H9 (cell line): Measurements from ENCODE around the gene ZNF679. TPM values are rescaled to one million over a fixed set of nuclear protein-coding genes. Genes with fewer than 3 reads are reported as not detected.

ENCODE experiments used
- DNase-seq: peaks from one replicate; pipeline ENCODE4 v3.0.0-alpha.2; 2017
- H2AFZ ChIP-seq: one replicate; pipeline ENCODE4 v1.6.1; 2013; ENCODE audit warnings: mild to moderate bottlenecking, low read length, control low read depth, moderate library complexity
- H2AK5ac ChIP-seq: 2 replicates; pipeline ENCODE4 v1.6.1; 2013; ENCODE audit warnings: low read length, control low read depth, mixed read lengths; ENCODE audit not compliant: insufficient read length
- H2BK120ac ChIP-seq: one replicate; pipeline ENCODE4 v1.6.1; 2013; ENCODE audit warnings: low read depth, mild to moderate bottlenecking, low read length, control low read depth, inconsistent platforms; ENCODE audit not compliant: poor library complexity, severe bottlenecking
- H2BK12ac ChIP-seq: 2 replicates; pipeline ENCODE4 v1.6.1; 2013; ENCODE audit warnings: low read length, control low read depth, mixed read lengths, low read depth; ENCODE audit not compliant: insufficient read length
- H2BK15ac ChIP-seq: 2 replicates; pipeline ENCODE4 v1.6.1; 2013; ENCODE audit warnings: low read depth, low read length, control low read depth
- H2BK20ac ChIP-seq: one replicate; pipeline ENCODE4 v1.6.1; 2013; ENCODE audit warnings: low read depth, mild to moderate bottlenecking, low read length, control low read depth, inconsistent platforms; ENCODE audit not compliant: poor library complexity, severe bottlenecking
- H2BK5ac ChIP-seq: 2 replicates; pipeline ENCODE4 v1.6.1; 2013; ENCODE audit warnings: low read length, control low read depth, mixed read lengths; ENCODE audit not compliant: insufficient read length
- H3K14ac ChIP-seq: 2 replicates; pipeline ENCODE4 v1.6.1; 2013; ENCODE audit warnings: low read length, control low read depth; ENCODE audit not compliant: insufficient read depth
- H3K18ac ChIP-seq: 2 replicates; pipeline ENCODE4 v1.6.1; 2013; ENCODE audit warnings: low read depth, mild to moderate bottlenecking, mixed read lengths, low read length, control low read depth; ENCODE audit not compliant: insufficient read length
- H3K23ac ChIP-seq: 2 replicates; pipeline ENCODE4 v1.6.1; 2013; ENCODE audit warnings: low read length, control low read depth, mixed read lengths, low read depth; ENCODE audit not compliant: insufficient read length
- H3K23me2 ChIP-seq: 2 replicates; pipeline ENCODE4 v1.6.1; 2013; ENCODE audit warnings: low read depth, mild to moderate bottlenecking, mixed read lengths, low read length, control low read depth; ENCODE audit not compliant: insufficient read length, poor library complexity, severe bottlenecking
- H3K27ac ChIP-seq: 2 replicates; pipeline ENCODE4 v1.5.1; 2013; ENCODE audit warnings: low read length, control low read depth, mixed read lengths, low read depth; ENCODE audit not compliant: insufficient read length
- H3K27me3 ChIP-seq: 2 replicates; pipeline ENCODE4 v1.6.1; 2013; ENCODE audit warnings: low read length, control low read depth, inconsistent platforms; ENCODE audit not compliant: insufficient read depth
- H3K4ac ChIP-seq: 2 replicates; pipeline ENCODE4 v1.6.1; 2013; ENCODE audit warnings: low read depth, mild to moderate bottlenecking, control low read depth, inconsistent platforms, low read length, moderate library complexity
- H3K4me1 ChIP-seq: 2 replicates; pipeline ENCODE4 v1.6.1; 2013; ENCODE audit warnings: low read length, control low read depth, inconsistent platforms; ENCODE audit not compliant: insufficient read depth
- H3K4me2 ChIP-seq: 2 replicates; pipeline ENCODE4 v1.6.1; 2013; ENCODE audit warnings: low read length, control low read depth, mixed read lengths; ENCODE audit not compliant: insufficient read length, insufficient read depth
- H3K56ac ChIP-seq: 2 replicates; pipeline ENCODE4 v1.6.1; 2013; ENCODE audit warnings: low read depth, mild to moderate bottlenecking, mixed read lengths, low read length, control low read depth; ENCODE audit not compliant: insufficient read length
- H3K79me1 ChIP-seq: 2 replicates; pipeline ENCODE4 v1.6.1; 2013; ENCODE audit warnings: low read depth, mild to moderate bottlenecking, moderate library complexity, low read length, control low read depth, inconsistent platforms; ENCODE audit not compliant: insufficient read depth, poor library complexity, severe bottlenecking
- H3K79me2 ChIP-seq: 2 replicates; pipeline ENCODE4 v1.6.1; 2013; ENCODE audit warnings: low read length, control low read depth, inconsistent platforms; ENCODE audit not compliant: insufficient read depth
- H3K9ac ChIP-seq: 2 replicates; pipeline ENCODE4 v1.6.1; 2013; ENCODE audit warnings: low read length, control low read depth, mixed read lengths; ENCODE audit not compliant: insufficient read length; ENCODE audit errors: extremely low read depth
- H3K9me3 ChIP-seq: one replicate; pipeline ENCODE4 v1.6.1; 2013; ENCODE audit warnings: low read depth, low read length, inconsistent platforms; ENCODE audit not compliant: control insufficient read depth
- H3T11ph ChIP-seq: one replicate; pipeline ENCODE4 v1.6.1; 2013; ENCODE audit warnings: mild to moderate bottlenecking, low read length, control low read depth, inconsistent platforms
- H4K20me1 ChIP-seq: one replicate; pipeline ENCODE4 v1.6.1; 2013; ENCODE audit not compliant: control insufficient read depth, insufficient read length, insufficient read depth
- H4K5ac ChIP-seq: 2 replicates; pipeline ENCODE4 v1.6.1; 2013; ENCODE audit warnings: low read depth, mild to moderate bottlenecking, mixed read lengths, low read length, control low read depth; ENCODE audit not compliant: insufficient read length
- H4K8ac ChIP-seq: replicated peaks from 2 replicates; pipeline ENCODE4 v1.6.1; 2013; ENCODE audit warnings: low read length, control low read depth, mixed read lengths, low read depth; ENCODE audit not compliant: insufficient read length
- H4K91ac ChIP-seq: 2 replicates; pipeline ENCODE4 v1.6.1; 2013; ENCODE audit warnings: low read depth, mild to moderate bottlenecking, moderate library complexity, mixed read lengths, low read length, control low read depth; ENCODE audit not compliant: insufficient read length
- H3K27ac Mint-ChIP-seq, 3 experiments: 2 replicates in 2 of 3; 3 replicates in 1 of 3; pipeline ENCODE4 v1.8.0; 2020 to 2021; ENCODE audit warnings: mixed read lengths in 3 of 3, mild to moderate bottlenecking in 1 of 3, moderate library complexity in 1 of 3
- H3K27me3 Mint-ChIP-seq: 2 replicates; pipeline ENCODE4 v1.8.0; 2021; ENCODE audit warnings: low read depth, mild to moderate bottlenecking, moderate library complexity, mixed read lengths
- H3K36me3 Mint-ChIP-seq, 3 experiments: 2 replicates in 2 of 3; 3 replicates in 1 of 3; pipeline ENCODE4 v1.8.0; 2020 to 2021; ENCODE audit warnings: low read depth in 3 of 3, mixed read lengths in 3 of 3; ENCODE audit not compliant: insufficient read depth in 1 of 3
- H3K4me1 Mint-ChIP-seq, 2 experiments: 2 replicates each; pipeline ENCODE4 v1.8.0; 2020; ENCODE audit warnings: mixed read lengths in 2 of 2
- H3K4me3 Mint-ChIP-seq, 2 experiments: 2 replicates in 1 of 2; 3 replicates in 1 of 2; pipeline ENCODE4 v1.8.0; 2020 to 2021; ENCODE audit warnings: mild to moderate bottlenecking in 2 of 2, mixed read lengths in 2 of 2, moderate library complexity in 1 of 2
- H3K9me3 Mint-ChIP-seq, 2 experiments: 2 replicates in 1 of 2; 3 replicates in 1 of 2; pipeline ENCODE4 v1.8.0; 2020; ENCODE audit warnings: mild to moderate bottlenecking in 2 of 2, mixed read lengths in 2 of 2, moderate library complexity in 1 of 2
- CTCF ChIP-seq: fragments of 200-600 bp; sonication (generic); conservative IDR thresholded peaks from 3 replicates; pipeline ENCODE4 v1.8.0; 2021; ENCODE audit warnings: antibody characterized with exemption, mild to moderate bottlenecking
- WGBS: extraction: QIAGEN DNeasy Blood & Tissue Kit; methylation state at CpG from one replicate; pipeline ENCODE4 v1.1.7; 2013; ENCODE audit warnings: missing lambda C conversion rate, low lambda C conversion rate, mixed read lengths; ENCODE audit not compliant: insufficient read length; ENCODE audit errors: extremely low coverage; 5-methylcytosine and 5-hydroxymethylcytosine counted together
- total RNA-seq: library from RNA; stranded (reverse); gene quantifications from 2 replicates; pipeline ENCODE4 v1.2.1, GENCODE V29; 2021

Gene ZNF679
- total RNA-seq, 1 experiment from 2014 or later: not detected

GRCh38 chr7:64184376-64184775 lies 43.9 kb upstream of the ZNF679 start:
- Histone ChIP-seq H3K18ac (no peak overlapping the region), H3K4me1 (no peaks in the 10 kb centered on the region), H3K27ac (no peak overlapping the region), H3K4me2 (no peak overlapping the region), H3K9ac (no peak overlapping the region), H3K56ac (no peak overlapping the region), H3K14ac (no peak overlapping the region), H2BK12ac (no peak overlapping the region), H4K5ac (no peak overlapping the region), H2BK15ac (no peak overlapping the region), H3K79me2 (no peaks in the 10 kb centered on the region), H3K23ac (no peak overlapping the region), H3K27me3 (no peaks in the 10 kb centered on the region; the same call in 1 of the 2 replicates), H2BK5ac (no peak overlapping the region), H2BK20ac (no peak overlapping the region), H2AFZ (no peak overlapping the region), H4K20me1 (no peaks in the 10 kb centered on the region), H4K91ac (no peak overlapping the region), H3T11ph (no peak overlapping the region), H3K23me2 (no peaks in the 10 kb centered on the region), H2AK5ac (no peak overlapping the region), H4K8ac (no peak overlapping the region), H3K4ac (no peak overlapping the region), H3K9me3 (peaks cover 56% of the 10 kb centered on the region), H3K79me1 (no peaks in the 10 kb centered on the region), H2BK120ac (no peak overlapping the region)
- no peak overlapping the region for H3K27ac Mint-ChIP-seq
- H3K4me1 Mint-ChIP-seq: no peaks in the 10 kb centered on the region
- no peak for DNase-seq
- peaks cover 11 to 24% (median 12%) of the 10 kb centered on the region in 3 experiments; a peak in 5 of 7 replicates for H3K36me3 Mint-ChIP-seq
- TF ChIP-seq CTCF: no peak
- WGBS: no CpG with 5 or more reads among the region's 12 CpGs
- H3K4me3 Mint-ChIP-seq: no peak overlapping the region
- peaks cover 72 to 91% of the 10 kb centered on the region in 2 experiments for H3K9me3 Mint-ChIP-seq
- peaks cover 2% of the 10 kb centered on the region for H3K27me3 Mint-ChIP-seq
